ENCODE measurements around the gene DLX3.
"Not testable (repeated sequence)": the region's sequence is repeated elsewhere in the genome, so short reads cannot be mapped to it uniquely, and the experiment has no call there.

DLX3 gene

GRCh38 chr17:49995055-49995738, at the start of gene DLX3:
Gene DLX3 (minus strand): TSS chr17:49995224. CDS start chr17:49994998, 226 bp downstream.
- peak; percentile 76 for DNase-seq

DNA sequence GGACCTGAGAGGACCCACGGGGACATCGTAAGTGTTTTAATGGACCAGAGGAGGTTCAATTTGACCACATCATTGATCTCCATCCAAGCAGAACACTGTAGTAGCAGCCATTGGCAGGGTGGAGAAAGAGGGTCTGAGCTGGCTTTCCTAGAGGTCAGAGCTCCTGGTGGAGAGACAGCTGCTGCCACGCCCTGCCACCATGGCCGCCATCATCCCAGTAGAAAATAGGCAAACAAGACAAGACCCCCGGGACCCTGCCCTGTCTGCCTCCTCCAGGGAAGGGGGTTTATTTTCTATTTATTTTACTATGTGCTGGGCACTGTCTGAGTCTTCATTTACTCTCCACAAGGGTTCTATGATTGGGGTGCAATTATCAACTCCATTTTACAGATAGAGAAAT, 49.5 kb upstream of the DLX3 start:
- no peak for DNase-seq

GRCh38 chr17:50043290-50044148, 48.5 kb upstream of the DLX3 start:
- no peak for DNase-seq

GRCh38 chr17:50042211-50042610, 47.2 kb upstream of the DLX3 start:
- DNase-seq = no peak

GRCh38 chr17:50040496-50040895, 45.5 kb upstream of the DLX3 start:
- DNase-seq = not testable (repeated sequence)

GRCh38 chr17:50039058-50039457, 44.0 kb upstream of the DLX3 start:
- DNase-seq = no peak

DNA sequence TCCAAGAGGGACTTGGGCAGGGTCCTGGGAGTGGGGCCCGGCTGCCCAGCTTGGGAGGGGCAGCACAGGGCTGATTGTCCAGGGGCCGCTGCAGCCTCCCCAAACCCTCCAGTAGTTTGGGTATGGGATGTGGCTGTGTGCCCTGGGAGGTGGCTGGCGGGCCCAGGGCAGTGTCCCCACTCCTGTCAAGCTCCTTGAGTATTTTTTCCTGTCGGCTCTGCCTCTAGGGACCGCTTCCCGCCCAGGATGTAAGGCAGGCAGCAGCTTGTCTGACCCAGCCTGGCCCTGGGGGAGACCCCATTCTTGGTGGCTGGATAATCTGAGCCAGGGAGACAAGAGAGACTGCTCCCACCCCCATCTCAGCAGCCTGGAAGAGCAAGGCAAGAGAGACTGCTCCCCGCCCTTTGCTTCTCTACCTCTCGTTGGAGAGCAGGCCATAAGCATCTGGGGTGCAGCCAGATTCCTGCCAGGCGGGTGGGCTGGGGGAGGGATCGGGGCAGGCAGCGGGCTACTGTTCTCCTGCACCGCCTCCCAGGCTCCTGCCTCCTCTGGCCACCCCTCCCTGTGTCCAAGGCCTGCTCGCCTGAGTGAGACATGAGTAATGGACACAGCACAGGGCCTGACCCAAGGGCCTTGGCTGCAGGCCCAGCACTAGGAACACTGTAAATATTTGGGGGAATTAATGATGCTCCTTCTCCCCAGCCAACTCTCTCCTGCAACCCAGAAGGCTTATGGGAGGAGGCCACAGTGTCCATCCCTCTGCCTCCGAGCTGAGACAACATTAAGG, 42.5 kb upstream of the DLX3 start:
- peak; percentile 93 for DNase-seq

- DNase-seq = no peak
These were observed 41.6 kb upstream of the DLX3 start for GRCh38 chr17:50036455-50037261.

GRCh38 chr17:50035945-50036344, 40.9 kb upstream of the DLX3 start:
- DNase-seq = no peak

- DNase-seq = no peak
These were observed 40.4 kb upstream of the DLX3 start for GRCh38 chr17:50035421-50035879.

- no peak for DNase-seq
These were observed 39.7 kb upstream of the DLX3 start for GRCh38 chr17:50034498-50035364.

GRCh38 chr17:50033316-50033715, 38.3 kb upstream of the DLX3 start:
- DNase-seq = no peak

GRCh38 chr17:50029185-50029584, 34.2 kb upstream of the DLX3 start:
- DNase-seq = no peak

GRCh38 chr17:50028736-50029120, 33.7 kb upstream of the DLX3 start:
- no peak for DNase-seq

DNA sequence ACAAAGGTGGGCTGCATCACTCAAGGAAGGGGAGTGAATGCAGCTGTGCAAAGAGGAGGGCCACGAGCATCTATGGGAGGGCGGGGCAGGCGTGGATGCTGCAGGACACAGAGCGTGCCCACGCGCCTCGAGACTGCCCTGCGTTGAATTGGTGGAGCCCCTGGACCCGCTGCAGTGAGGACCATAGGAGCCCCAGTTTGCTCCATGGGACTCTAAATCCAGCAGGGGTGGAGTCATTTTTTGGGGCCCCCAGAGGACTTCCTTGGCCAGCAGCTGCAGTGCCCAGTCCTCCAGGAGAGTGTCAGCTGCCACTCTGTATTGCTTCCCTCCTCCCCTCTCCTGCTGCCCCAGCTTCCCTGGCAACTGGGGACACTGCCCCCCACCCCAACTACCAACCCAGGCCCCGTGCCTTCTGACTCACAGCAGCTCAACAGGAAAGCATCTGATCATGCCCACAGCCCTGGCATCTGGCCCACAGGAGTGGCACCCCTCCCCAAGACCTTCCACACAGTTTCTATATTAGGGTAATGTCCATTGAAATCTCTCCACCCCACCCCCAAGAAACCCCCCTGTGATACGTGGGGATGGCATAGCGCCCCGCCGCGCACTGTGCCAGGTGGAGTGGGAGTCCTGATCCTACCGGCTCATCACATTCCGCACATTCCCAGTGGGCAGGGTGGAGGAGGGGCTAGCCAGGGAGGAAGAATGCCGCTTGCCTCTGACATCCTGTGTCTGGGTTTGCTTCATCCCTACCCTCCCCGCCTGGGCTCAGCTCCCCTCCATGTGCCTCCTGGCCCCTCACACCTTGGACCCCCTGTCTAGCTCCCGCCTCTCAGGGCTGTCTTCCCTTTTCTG, 33.1 kb upstream of the DLX3 start:
- peak; percentile 92 for DNase-seq

- DNase-seq = peak; percentile 99
These were observed 32.3 kb upstream of the DLX3 start for GRCh38 chr17:50027172-50027880.

GRCh38 chr17:50026837-50027171, 31.8 kb upstream of the DLX3 start:
- peak; percentile 87 for DNase-seq

GRCh38 chr17:50026046-50026675, 31.1 kb upstream of the DLX3 start:
- DNase-seq = no peak

DNA sequence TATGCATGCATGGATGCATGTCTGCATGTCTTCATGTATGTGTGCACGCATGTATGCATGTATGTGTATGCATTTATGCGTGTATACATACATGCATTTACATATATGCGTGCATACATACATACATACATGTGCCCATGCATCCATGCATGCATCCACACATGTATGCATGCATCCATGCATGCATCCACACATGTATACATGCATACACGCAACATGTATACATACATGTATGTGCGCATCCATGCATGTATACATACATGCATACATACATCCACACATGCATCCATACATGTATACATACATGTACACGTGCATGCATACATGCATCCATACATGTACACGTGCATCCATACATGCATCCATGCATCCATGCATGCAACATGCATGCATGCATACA, 29.8 kb upstream of the DLX3 start:
- no peak for DNase-seq

Measured in EL (cell line).